Activated naive CD8-positive, alpha-beta T cell treated with anti-CD3 and anti-CD28 coated beads, Interleukin-2, amount 10 ng/mL, durations not matched to agents 7 days and 5 days (primary cell): ENCODE results near the gene LYPD3. TPM values are rescaled to one million over a fixed set of nuclear protein-coding genes. Genes with fewer than 3 reads are reported as not detected.

Experiments used
- ATAC-seq: fragments of 150-1000 bp; cut with Tn5 transposase; one replicate; pipeline ENCODE4 v1.10.0; 2021; ENCODE audit warnings: low read depth, moderate library complexity
- POLR2A ChIA-PET: fragments of 350-600 bp; sonication (Branson Sonifier 250); formaldehyde crosslinking; loops from one replicate; lab custom pipeline; 2021; ENCODE audit warnings: antibody characterized with exemption; lab: Charles Lee
- DNase-seq: peaks from one replicate; pipeline ENCODE4 v3.0.0; 2021
- H3K27ac Mint-ChIP-seq: one replicate; pipeline ENCODE4 v1.8.0; 2022; ENCODE audit warnings: mild to moderate bottlenecking, mixed read lengths
- H3K27me3 Mint-ChIP-seq: one replicate; pipeline ENCODE4 v1.8.0; 2022; ENCODE audit warnings: mild to moderate bottlenecking, moderate library complexity, mixed read lengths
- H3K36me3 Mint-ChIP-seq: one replicate; pipeline ENCODE4 v1.8.0; 2021; ENCODE audit warnings: mild to moderate bottlenecking, mixed read lengths
- H3K4me1 Mint-ChIP-seq: one replicate; pipeline ENCODE4 v1.8.0; 2021; ENCODE audit warnings: mixed read lengths
- H3K4me3 Mint-ChIP-seq: one replicate; pipeline ENCODE4 v1.8.0; 2022; ENCODE audit warnings: mild to moderate bottlenecking, moderate library complexity, mixed read lengths
- H3K9me3 Mint-ChIP-seq: one replicate; pipeline ENCODE4 v1.8.0; 2021; ENCODE audit warnings: mixed read lengths
- total RNA-seq, 2 experiments: library from RNA; stranded (reverse); gene quantifications; one replicate each; pipeline ENCODE4 v1.2.3, GENCODE V29; 2021

LYPD3 gene
- total RNA-seq, 2 experiments from 2014 or later: 1.2 to 1.8 TPM

DNA sequence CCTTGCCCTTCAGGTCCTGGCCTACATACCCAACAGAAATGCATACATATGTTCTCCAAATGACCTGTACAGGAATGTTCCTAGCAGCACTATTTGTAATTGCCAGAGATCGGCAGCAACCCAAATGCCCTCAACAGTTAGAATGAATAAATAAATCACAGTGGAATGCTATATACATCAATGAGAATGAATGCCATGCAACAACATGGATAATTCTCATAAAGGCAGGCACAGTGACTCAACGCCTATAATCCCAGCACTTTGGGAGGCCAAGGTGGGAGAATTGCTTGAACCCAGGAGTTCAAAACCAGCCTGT, 32.1 kb downstream of the LYPD3 start:
- no peak for ATAC-seq
- POLR2A ChIA-PET: no interaction called here
- no peaks in the 10 kb centered on the region for H3K27me3 Mint-ChIP-seq

DNA sequence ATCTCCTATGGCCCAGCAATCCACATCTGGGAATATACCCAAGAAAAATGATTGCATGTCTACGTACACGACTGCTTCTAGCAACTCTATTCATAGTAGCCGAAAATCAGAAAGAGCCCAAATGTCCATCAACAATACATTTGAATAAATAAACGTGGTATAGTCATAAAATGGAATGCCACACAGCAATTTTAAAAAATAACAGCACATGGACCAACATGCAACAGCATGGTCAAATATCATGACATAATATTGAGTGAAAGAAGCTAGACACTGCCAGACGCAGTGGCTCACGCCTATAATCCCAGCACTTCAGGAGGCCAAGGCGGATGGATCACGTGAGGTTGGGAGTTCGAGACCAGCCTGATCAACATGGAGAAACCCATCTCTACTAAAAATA, 34.4 kb downstream of the LYPD3 start:
- no peak overlapping the region for H3K27ac Mint-ChIP-seq
- H3K4me3 Mint-ChIP-seq: no peak overlapping the region
- H3K4me1 Mint-ChIP-seq: peaks cover 7% of the 10 kb centered on the region
- no peaks in the 10 kb centered on the region for H3K36me3 Mint-ChIP-seq
- no peaks in the 10 kb centered on the region for H3K9me3 Mint-ChIP-seq
- ATAC-seq: no peak
- H3K27me3 Mint-ChIP-seq: peaks cover 2% of the 10 kb centered on the region
- POLR2A ChIA-PET: no interaction called here
- DNase-seq: no peak

More for the DNA sequence above, 32.1 kb downstream of the LYPD3 start:
- DNase-seq: no peak
- Mint-ChIP-seq H3K36me3 (no peaks in the 10 kb centered on the region), H3K4me1 (peaks cover 13% of the 10 kb centered on the region), H3K4me3 (no peak overlapping the region), H3K9me3 (no peaks in the 10 kb centered on the region), H3K27ac (no peak overlapping the region)

DNA sequence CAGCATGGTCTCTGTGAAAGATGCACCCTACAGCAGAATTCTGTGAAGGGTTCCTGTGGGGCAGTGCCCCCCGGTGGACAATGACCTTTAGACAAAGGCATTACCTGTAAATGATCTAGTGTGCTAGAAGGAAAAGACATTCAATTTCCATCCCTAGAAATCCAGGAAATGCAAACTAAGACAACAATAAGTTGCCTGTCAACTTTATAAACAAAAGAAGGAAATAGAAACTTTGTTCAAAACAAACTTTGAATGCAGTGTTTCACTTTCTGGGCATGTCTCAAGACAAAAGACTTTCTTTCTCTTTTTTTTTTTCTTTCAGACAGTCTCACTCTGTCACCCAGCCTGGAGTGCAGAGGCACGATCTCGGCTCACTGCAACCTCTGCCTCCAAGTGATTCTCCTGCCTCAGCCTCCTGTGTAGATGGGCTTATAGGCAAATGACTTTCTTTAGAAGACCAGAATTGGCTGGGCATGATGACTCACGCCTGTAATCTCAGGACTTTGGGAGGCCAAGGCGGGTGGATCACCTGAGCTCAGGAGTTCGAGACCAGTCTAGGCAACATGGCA, 35.2 kb downstream of the LYPD3 start:
- POLR2A ChIA-PET: no interaction called here
- no peak overlapping the region for H3K27ac Mint-ChIP-seq
- no peaks in the 10 kb centered on the region for H3K9me3 Mint-ChIP-seq
- peaks cover 13% of the 10 kb centered on the region for H3K4me1 Mint-ChIP-seq
- peaks cover 2% of the 10 kb centered on the region for H3K27me3 Mint-ChIP-seq
- ATAC-seq (peak; percentile 33), DNase-seq (no peak)
- no peaks in the 10 kb centered on the region for H3K36me3 Mint-ChIP-seq
- no peak overlapping the region for H3K4me3 Mint-ChIP-seq

DNA sequence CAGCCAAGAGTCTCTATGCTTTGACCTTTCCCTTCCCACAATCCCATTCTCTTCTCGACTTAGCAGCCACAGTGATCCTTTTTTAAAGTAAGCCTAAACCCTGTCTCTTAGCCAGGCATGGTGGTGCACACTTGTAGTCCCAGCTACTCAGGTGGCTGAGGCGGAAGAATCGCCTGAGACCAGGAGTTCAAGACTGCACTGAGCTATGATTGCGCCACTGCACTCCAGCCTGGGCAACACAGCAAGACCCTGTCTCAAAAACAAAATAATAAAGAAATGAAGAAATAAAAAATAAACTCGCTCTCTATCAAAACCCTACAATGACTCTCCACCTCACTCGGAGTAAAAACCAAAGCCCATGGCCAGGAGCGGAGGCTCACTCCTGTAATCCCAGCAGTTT, 36.0 kb downstream of the LYPD3 start:
- no peaks in the 10 kb centered on the region for H3K9me3 Mint-ChIP-seq
- H3K27ac Mint-ChIP-seq: no peak overlapping the region
- H3K36me3 Mint-ChIP-seq: no peaks in the 10 kb centered on the region
- peaks cover 13% of the 10 kb centered on the region for H3K4me1 Mint-ChIP-seq
- POLR2A ChIA-PET: no interaction called here
- ATAC-seq: no peak
- peaks cover 2% of the 10 kb centered on the region for H3K27me3 Mint-ChIP-seq
- no peak overlapping the region for H3K4me3 Mint-ChIP-seq
- DNase-seq: no peak

DNA sequence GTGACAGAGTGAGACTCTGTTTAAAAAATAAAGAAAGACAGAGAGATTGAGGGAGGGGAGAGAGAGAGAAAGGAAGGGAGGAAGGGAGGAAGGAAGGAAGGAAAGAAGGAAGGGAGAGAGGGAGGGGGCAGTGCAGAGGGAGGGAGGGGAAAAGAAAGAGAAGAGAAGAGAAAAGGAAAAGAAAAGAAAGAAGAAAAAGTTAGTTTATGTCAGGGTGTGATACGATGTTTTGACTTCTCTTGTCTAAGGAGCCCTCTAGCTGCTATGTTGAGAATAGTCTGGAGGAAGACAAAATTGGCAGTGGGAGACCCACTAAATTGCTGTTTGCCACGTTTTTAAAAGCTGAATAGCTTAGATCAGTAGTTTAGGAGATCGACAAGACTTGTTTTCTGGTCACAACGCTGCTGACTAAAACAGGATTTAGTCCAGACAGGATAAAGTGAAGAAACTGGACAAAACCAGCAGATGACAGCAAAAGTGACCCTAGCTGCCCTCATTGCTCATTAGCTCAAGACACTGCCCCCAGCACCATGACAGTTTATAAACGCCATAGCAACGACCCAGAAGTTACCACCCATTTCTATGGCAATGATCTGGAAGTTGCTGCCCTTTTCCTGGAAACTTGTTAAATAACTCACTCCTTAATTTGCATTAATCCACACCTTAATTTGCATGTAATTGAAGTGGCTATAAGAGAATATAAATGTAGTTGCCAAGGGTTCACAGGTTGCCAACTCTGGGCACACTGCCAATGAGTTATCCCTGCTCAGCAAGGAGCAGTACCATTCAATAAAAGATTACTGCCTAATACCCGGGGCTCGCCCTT, 39.6 kb downstream of the LYPD3 start:
- ATAC-seq (no peak), DNase-seq (no peak)
- Mint-ChIP-seq H3K36me3 (no peaks in the 10 kb centered on the region), H3K9me3 (no peaks in the 10 kb centered on the region), H3K27ac (no peak overlapping the region), H3K4me3 (no peak overlapping the region), H3K4me1 (peaks cover 7% of the 10 kb centered on the region), H3K27me3 (peaks cover 6% of the 10 kb centered on the region)
- POLR2A ChIA-PET: no interaction called here

DNA sequence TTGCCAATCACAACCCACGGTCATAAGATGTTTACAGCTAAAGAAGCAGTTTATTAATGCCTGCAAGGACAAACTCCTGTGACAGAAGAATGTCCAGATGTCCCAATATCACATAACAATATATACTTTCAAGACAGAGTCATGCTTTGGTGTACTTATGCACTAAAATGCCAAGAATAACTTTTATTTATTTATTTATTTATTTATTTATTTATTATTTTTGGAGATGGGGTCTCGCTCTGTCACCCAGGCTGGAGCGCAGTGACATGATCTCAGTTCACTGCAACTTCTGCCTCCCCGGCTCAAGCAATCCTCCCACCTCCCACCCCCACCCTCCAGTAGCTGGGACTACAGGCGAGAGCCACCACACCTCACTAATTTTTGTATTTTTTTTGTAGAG, 41.6 kb downstream of the LYPD3 start:
- Mint-ChIP-seq H3K4me3 (no peak overlapping the region), H3K36me3 (no peaks in the 10 kb centered on the region), H3K27me3 (peaks cover 7% of the 10 kb centered on the region), H3K9me3 (no peaks in the 10 kb centered on the region), H3K27ac (no peak overlapping the region), H3K4me1 (peaks cover 5% of the 10 kb centered on the region)
- POLR2A ChIA-PET: no interaction called here
- DNase-seq (no peak), ATAC-seq (no peak)

DNA sequence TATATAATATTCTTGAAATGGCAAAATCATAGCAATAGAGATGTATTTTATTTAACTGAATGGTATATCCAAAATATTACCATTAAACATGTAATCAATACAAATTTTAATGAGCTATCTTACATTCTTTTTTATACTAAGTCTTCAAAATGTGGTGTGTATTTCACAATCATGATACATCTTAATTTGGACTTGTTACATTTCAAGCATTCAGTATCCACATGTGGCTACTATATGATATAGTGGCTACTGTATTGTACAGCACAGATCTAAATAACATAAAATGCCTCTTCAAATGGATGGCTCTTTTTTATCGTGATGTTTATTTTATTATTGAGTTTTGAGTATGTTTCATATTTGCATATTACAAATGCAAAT, 42.7 kb downstream of the LYPD3 start:
- DNase-seq (no peak), ATAC-seq (no peak)
- Mint-ChIP-seq H3K9me3 (no peaks in the 10 kb centered on the region), H3K4me1 (peaks cover 5% of the 10 kb centered on the region), H3K27me3 (peaks cover 7% of the 10 kb centered on the region), H3K36me3 (no peaks in the 10 kb centered on the region), H3K27ac (no peak overlapping the region), H3K4me3 (no peak overlapping the region)
- POLR2A ChIA-PET: no interaction called here

DNA sequence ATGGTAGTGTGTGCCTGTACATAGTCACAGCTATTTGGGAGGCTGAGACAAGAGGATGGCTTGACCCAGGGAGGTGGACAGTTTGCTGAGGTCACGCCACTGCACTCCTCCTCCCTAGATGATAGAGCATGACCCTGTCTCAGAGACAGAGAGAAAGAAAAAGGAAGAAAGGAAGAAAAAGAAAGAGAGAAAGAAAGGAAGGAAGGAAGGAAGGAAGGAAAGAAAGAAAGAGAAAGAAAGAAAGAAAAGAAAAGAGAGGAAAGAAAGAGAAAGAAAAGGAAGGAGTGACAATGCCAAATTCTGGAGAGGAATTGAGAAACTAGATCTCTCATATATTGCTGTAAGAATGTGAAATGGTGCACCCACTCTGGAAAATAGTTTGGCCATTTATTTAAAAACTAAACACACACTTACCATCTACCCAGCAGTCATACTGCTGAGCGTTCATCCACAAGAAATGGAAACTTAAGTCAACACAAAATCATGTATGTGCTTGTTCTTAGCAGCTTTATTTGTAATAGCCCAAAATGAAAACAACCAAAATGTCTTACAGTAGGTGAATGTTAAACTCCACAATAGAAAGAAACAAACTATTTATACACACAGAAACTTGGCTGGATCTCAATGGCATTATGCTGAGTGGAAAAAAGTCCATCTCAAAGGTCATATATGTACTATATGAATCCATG, 43.3 kb downstream of the LYPD3 start:
- no peak for ATAC-seq
- no peak overlapping the region for H3K27ac Mint-ChIP-seq
- H3K4me3 Mint-ChIP-seq: no peak overlapping the region
- H3K27me3 Mint-ChIP-seq: peaks cover 7% of the 10 kb centered on the region
- H3K4me1 Mint-ChIP-seq: peaks cover 5% of the 10 kb centered on the region
- DNase-seq: no peak
- H3K9me3 Mint-ChIP-seq: no peaks in the 10 kb centered on the region
- no peaks in the 10 kb centered on the region for H3K36me3 Mint-ChIP-seq
- POLR2A ChIA-PET: no interaction called here

DNA sequence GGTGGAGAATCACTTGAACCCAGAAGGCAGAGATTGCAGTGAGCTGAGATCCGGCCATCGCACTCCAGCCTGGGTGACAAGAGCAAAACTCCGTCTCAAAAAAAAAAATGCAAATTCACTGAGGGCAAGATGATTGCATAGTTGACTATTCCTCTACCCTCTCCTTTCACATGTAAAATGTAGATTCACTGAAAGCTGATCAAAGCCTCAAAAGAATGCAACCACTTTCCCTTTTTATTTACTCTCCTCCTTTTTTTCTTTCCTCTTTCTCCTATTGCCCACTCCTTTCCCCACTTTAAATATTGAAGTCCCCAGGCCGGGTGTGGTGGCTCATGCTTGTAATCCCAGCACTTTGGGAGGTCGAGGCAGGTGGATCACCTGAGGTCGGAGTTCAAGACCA, 44.5 kb downstream of the LYPD3 start:
- POLR2A ChIA-PET: no interaction called here

DNA sequence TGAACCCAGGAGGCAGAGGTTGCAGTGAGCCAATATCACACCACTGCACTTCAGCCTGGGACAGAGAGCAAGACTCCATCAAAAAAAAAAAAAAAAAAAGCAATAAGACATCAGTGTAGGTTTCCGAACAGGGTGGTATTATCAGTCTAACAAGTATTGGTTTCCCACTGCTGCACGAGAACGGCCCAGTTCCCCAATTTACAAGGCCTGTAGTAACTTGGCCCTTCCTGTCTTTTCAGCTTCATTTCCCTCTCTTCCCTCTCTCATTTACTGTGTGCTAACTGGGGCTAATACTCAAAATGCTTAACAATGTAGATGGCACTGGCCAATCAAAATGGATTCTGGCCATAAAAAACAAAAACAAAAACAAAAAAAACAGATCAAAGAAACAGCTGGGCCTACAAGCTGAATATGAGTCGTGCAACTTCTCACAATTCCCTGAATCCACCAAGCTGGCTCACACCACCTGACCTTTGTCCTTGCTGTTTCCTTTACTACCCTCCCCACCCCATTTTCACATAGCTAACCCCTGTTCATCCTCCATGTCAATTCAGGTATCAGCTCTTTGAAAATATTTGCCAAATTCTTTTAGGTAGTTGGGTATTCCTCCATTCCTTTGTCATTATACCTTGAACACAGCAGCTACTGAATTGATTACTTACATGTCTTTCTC, 48.3 kb downstream of the LYPD3 start:
- ATAC-seq: no peak
- Mint-ChIP-seq H3K36me3 (no peaks in the 10 kb centered on the region), H3K27ac (no peak overlapping the region), H3K27me3 (peaks cover 5% of the 10 kb centered on the region), H3K4me3 (no peak overlapping the region), H3K9me3 (no peaks in the 10 kb centered on the region), H3K4me1 (no peaks in the 10 kb centered on the region)
- no peak for DNase-seq
- POLR2A ChIA-PET: interaction anchor here (0.6 kb wide), 1 partner anchor 151 kb away, joined by 3 read pairs; no protein-coding TSS in a partner anchor

More for the DNA sequence above, 44.5 kb downstream of the LYPD3 start:
- peaks cover 5% of the 10 kb centered on the region for H3K27me3 Mint-ChIP-seq
- peaks cover 5% of the 10 kb centered on the region for H3K4me1 Mint-ChIP-seq
- DNase-seq (no peak), ATAC-seq (no peak)
- no peak overlapping the region for H3K4me3 Mint-ChIP-seq
- no peaks in the 10 kb centered on the region for H3K36me3 Mint-ChIP-seq
- H3K9me3 Mint-ChIP-seq: no peaks in the 10 kb centered on the region
- H3K27ac Mint-ChIP-seq: no peak overlapping the region

DNA sequence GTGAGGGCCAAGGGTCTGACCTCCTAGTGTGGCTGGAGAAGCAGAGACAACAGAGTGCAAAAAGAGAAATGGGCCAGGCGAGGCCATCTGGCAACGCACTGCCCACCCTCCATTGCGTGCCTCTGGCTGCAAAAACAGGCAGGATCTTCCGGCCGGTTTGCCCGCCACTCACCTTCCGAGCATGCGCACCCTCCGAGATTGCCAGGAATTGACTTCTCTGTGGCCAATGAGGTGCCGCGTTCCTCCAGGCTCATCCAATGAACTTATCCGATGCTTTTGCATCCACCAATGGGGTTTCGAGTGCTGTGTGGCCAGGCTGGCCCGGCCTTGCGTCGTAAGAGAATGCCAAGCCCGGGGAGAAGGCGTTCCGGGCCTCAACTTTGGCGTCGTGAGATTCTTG, 50.9 kb downstream of the LYPD3 start, which contains the start of gene TEX101:
Gene TEX101 (plus strand): TSS at position 337 of the 400 bp plus-strand sequence. CDS start 1,030 bp downstream, outside the sequence.
- H3K4me1 Mint-ChIP-seq: no peaks in the 10 kb centered on the region
- no peak within 1 kb of the TSS for H3K4me3 Mint-ChIP-seq
- no peak for DNase-seq
- H3K27ac Mint-ChIP-seq: no peak within 1 kb of the TSS
- no peaks in the 10 kb centered on the region for H3K9me3 Mint-ChIP-seq
- H3K36me3 Mint-ChIP-seq: no peaks in the 10 kb centered on the region
- ATAC-seq: no peak
- POLR2A ChIA-PET: no interaction called here
- H3K27me3 Mint-ChIP-seq: no peaks in the 10 kb centered on the region

DNA sequence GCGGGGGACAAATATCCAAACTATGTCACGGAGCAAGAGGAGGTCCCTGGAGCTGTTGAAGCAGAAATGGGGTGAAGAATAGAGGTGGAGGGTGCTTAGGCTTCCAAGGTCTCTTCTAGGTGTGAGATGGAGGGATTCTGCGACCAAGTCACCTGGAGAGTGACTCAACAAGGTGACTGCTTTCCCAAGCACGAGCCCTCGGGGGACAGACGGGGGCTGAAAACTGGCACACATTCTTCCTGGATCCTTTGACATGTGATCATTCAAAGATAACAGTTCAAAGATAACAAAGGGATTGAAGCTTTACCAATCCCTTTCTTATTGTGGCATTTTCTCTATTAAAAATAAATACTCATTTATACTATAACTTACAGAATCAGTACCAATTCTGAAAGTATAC, 53.0 kb downstream of the LYPD3 start:
- DNase-seq: no peak
- POLR2A ChIA-PET: no interaction called here
- no peaks in the 10 kb centered on the region for H3K27me3 Mint-ChIP-seq
- no peak overlapping the region for H3K27ac Mint-ChIP-seq
- ATAC-seq: no peak
- H3K4me3 Mint-ChIP-seq: no peak overlapping the region
- no peaks in the 10 kb centered on the region for H3K9me3 Mint-ChIP-seq
- no peaks in the 10 kb centered on the region for H3K36me3 Mint-ChIP-seq
- H3K4me1 Mint-ChIP-seq: no peaks in the 10 kb centered on the region
